HG03520 (cell line): ENCODE measurements around the gene ZNF562.
A peak's percentile ranks its signal among the peaks of the same experiment; 100 is the strongest.
"Not testable (repeated sequence)": the region's sequence is repeated elsewhere in the genome, so short reads cannot be mapped to it uniquely, and the experiment has no call there.

ENCODE experiments used
- ATAC-seq: cut with Tn5 transposase; IDR thresholded peaks from one replicate; pipeline ENCODE4 v1.9.1; 2021; ENCODE audit warnings: mild to moderate bottlenecking, moderate library complexity; ENCODE audit not compliant: unreplicated experiment

The ZNF562 gene

DNA sequence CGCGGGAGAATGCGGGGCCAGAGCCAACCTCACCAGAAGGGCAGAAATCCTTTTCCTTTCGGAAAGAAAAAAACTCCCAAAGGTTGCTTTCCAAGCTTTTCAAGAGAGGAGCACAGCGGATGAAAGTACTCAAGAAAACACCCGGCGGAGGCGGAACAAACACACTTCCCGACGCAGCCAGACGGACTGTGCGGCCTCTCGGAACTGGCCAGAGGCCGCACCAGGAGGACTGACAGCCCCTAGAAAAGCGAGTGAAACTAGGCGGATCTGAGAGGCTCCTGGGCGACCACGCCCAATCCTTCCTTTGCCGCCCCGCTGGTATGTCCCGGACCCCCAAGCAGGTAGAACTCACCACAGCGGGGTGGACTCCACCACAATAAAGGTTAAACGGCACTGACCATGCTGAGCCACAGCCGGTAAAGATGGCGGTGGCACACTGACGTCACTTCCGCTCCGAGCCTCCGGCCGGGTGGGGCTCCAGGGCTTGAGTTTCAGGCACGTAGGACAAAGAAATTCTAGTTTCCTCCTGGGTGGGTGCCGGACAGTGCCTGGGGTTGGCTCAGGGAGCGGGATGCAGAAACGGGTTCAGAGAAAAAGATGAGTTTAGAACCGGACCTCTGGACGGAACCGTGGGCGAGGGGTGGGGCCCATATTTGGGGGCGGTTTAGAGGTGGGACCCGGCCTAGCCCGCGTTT lies at the start of gene ZNF562:
TSS of gene ZNF562 (minus strand) at position 438 of the 695 bp plus-strand sequence. CDS start 14,356 bp downstream, outside the sequence.
- peak; percentile 71 for ATAC-seq

DNA sequence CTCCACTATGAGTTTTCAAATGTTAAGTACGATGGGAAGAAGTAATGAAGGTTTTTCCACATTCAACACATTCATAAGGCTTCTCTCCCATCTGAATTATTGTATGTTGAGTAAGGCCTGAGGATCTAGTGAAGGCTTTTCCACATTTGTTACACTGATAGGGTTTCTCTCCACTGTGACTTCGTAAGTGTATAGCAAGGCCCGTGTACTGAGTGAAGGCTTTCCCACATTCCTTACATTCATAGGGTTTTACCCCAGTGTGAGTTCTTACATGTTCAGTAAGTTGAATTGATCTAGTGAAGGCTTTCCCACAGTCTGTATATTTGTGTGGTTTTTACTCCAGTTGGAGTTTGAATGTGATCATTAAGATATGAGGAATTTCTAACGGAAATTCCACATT lies 49.3 kb upstream of the ZNF562 start:
- no peak for ATAC-seq

DNA sequence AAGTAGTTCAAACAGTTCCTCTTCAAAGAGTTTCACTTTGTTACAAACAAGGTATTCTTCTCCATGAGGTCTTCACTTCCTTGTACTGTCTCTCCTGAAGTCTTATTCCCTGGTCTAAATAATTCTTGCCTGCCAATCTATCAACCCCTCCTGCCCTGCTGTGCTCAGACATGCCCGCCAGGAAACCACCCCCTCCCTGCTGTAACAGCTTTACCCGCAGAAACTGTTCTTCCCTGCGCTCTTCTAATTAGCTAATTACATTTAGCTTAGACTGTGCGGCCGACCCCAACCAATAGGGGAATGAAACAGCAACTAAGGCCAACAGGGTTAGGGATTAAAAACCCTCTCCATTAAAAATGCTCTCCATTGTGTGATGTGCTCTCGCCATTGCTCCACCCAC lies 47.0 kb upstream of the ZNF562 start:
- ATAC-seq, result no peak

DNA sequence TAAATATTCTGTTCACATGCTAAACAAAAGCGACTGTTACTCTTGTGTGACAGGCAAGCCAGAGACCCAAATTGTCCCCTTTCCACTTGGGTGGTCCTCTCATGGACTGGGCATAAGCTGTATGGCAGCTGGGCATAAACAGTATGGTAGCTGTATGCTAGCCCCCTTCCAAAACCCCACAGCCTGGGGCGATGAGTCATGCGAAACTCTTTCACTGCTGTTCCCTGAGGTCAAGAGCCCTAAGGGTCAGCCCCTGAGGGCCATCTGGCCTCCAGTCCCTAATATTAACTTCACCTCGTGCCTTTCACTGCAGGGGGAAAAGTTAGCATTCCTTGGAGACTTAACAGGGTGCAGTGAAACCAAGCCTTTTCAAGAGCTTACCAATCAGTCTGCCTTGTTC lies 45.6 kb upstream of the ZNF562 start:
- no peak for ATAC-seq

DNA sequence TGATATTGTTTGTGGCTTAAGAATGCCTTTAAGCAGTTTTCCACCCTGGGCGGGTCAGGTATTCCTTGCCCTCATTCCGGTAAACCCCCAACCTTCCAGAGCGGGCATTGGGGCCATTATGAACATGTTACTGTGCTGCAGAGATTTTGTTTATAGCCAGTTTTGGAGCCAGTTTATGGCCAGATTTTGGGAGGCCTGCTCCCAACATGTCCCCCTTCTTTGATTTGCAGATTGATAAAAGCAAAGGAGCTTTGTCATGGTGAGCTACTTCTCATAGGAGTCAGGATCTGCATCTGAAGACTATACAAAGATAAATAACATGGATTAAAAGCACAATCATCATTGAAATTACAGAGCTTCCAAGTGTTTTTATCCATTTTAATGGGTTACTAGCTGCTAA lies 36.9 kb upstream of the ZNF562 start:
- no peak for ATAC-seq

DNA sequence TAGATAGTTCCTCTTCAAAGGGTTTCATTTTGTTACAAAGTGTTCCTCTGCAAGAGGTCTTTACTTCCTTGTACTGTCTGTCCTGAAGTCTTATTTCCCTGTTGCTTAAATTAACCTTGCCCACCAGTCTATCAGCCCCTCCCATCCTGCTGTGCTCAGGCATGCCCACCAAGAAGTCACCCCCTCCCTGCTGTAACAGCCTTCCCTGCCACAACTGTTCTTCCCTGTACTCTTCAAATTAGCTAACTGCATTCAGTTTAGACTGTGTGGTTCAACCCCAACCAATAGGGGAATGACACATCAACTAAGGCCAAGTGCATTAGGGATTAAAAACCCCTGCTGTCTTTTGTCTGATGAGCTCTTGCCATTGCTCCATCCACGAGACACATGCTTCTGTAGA lies 34.4 kb upstream of the ZNF562 start:
- no peak for ATAC-seq

DNA sequence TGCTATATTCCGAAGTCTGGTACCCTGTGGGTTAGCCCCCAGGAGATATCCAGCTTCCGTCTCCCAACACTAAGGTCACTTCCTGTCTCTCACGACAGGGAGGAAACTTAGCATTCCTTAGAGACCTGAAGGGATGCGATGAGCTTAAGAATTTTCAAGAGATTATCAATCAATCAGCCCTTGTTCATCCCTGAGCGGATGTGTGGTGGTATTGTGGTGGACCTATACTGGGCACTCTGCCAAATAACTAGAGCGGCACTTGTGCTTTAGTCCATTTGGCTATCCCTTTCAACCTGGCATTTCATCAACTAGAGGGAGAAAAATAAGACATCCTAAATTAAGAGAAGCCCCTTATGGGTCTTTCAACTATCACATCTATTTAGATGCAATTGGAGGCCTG lies 30.9 kb upstream of the ZNF562 start:
- ATAC-seq, result no peak

DNA sequence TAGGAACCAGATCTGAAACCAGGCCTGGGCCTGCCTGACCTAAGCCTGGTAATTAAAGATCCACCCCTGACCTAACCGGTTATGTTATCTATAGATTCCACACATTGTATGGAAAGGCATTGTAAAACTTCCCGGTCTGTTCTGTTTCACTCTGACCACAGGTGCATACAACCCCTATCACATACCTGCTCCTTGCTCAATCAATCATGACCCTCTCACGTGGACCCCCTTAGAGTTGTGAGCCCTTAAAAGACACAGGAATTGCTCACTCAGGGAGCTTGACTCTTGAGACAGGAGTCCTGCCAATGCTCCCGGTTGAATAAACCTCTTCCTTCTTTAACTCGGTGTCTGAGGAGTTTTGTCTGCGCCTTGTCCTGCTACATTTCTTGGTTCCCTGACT lies 27.3 kb upstream of the ZNF562 start:
- no peak for ATAC-seq

DNA sequence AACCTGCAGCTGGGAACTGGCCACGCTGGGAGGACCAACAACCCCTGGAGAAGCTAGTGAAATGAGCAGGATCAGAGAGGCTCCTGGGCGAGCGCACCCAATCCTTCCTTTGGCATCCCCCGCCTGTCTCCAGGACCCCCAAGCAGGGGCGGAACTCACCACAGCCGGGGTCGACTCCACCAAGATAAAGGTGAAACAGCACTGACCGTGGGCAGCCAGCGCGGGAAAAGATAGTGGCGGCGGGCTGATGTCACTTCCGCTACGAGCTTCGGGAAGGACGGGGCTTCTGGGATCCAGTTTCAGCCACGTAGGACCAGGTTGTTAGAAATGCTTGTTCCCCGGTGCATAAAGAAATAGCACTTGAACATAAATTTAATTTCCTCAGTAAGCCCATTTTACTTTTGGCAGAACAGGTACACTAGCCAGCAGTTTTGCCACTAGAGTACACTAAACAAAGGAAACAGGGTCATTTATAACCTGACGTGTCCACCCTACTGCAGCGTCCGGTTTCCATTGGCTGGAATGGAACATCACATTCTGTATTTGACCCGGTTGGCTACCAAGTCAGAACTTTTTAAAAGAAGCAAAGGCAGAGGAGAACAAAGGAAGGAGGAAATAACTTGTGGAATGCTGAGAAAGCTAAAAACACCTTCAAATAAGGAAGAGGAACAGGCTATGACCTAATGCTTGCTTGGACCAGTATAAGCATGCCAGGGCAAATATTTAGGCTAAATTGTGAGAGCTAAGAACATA lies 25.5 kb upstream of the ZNF562 start:
- no peak for ATAC-seq

DNA sequence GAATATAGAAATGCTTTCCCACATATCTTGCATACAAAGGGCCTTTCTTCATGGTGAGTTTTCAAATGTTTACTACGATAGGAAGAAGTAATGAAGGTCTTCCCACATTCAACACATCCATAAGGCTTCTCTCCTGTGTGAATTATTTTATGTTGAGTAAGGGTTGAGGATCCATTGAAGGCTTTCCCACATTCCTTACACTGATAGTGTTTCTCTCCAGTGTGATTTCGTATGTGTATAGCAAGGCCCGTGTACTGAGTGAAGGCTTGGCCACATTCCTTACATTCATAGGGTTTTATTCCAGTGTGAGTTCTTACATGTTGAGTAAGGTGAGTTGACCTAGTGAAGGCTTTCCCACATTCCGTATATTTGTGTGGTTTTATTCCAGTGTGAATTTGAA lies 15.4 kb upstream of the ZNF562 start:
- not testable (repeated sequence) for ATAC-seq

DNA sequence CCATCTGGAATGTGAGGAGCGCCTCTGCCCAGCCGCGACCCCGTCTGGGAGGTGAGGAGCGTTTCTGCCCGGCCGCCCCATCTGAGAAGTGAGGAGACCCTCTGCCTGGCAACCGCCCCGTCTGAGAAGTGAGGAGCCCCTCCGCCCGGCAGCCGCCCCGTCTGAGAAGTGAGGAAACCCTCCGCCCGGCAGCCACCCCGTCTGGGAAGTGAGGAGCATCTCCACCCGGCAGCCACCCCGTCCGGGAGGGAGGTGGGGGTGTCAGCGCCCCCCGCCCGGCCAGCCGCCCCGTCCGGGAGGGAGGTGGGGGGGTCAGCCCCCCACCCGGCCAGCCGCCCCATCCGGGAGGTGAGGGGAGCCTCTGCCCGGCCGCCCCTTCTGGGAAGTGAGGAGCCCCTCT lies 5.1 kb upstream of the ZNF562 start:
- not testable (repeated sequence) for ATAC-seq

DNA sequence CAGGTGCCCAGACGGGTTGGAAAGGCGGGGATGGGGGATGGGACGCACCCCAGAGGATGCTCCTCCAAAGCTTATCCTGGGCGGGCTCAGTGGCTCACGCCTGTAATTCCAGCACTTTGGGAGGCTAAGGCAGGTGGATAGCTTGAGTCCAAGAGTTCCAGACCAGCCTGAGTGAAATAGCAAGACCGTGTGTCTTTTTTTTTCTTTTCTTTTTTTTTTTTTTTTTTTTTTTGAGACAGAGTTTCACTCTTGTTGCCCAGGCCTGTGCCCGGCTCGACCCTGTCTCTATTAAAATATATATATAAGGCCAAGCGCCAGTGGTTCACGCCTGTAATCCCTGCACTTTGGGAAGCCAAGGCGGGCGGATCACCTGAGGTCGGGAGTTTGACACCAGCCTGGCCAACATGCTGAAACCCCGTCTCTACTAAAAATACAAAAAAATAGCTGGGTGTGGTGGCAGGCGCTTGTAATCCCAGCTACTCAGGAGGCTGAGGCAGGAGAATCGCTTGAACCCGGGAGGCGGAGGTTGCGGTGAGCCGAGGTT lies 530 bp upstream of the ZNF562 start:
- ATAC-seq, result not testable (repeated sequence)

DNA sequence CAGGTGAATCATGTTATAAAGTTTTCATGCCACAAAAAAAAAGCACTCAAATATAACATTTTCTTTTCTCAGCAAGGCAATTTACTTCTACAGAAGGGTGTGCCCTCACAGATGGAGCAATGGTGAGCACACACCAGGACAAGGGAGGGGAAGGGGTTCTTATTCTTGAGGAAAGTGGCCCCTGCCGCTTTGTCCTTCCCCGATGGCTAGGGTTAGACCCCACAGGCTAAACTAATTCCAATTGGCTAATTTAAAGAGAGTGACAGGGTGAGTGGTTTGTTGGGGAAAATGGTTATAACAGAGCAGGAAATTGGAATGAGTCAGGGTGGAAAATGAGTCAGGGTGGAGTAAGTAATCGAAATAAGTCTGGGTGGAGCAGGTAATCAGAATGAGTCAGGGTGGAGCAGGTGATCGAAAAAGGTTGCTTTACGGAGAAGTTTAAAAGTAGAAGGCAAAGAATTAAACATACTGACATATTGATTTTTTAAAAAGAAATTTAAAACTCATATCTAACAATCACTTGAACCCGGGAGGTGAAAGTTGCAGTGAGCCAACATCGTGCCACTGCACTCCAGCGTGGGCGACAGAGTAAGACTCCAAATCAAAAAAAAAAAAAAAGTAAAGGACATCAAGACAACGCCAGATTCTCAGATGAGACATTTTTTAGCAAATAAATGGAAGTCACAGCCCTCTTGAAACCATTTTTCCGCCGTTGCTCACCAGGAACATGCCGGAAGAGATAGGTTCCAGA lies 813 bp downstream of the ZNF562 start:
- ATAC-seq, result no peak

DNA sequence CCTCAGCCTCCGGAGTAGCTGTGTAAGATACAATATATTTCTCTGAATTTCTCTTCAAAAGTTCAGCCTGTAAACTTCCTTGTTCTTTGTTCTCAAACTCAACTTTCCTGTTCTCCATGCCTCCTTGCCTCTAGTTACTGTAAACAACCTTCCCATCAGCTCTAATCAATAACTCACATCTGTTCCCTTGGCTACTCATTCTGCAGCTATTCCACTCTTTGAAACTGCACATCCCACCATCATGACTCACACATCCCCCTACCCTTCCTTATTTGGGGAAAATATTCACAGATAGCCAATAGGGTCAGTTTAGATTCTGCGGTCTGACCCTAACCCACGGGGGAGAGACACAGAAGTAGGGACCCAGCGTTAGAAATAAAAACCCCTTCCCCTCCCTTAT lies 2.0 kb downstream of the ZNF562 start:
- ATAC-seq, result no peak

DNA sequence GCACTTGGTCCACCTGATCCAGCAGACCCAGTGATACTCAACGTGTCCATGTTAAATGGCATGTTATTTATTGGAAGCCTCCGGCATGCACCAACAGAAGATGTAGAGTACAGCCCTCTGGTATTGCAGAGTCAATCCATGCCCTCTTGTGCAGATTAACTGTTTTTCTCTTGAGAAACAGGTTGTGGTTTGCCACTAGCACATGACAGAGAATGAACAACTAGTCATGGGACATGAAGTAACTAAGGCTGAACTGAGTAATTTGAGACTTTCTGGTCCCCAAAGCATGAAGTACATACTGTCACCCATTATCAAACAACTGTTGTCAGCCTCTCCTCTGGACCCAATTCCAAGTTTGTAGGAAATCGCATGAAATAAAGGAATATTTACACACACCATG lies 3.2 kb downstream of the ZNF562 start:
- ATAC-seq, result no peak

DNA sequence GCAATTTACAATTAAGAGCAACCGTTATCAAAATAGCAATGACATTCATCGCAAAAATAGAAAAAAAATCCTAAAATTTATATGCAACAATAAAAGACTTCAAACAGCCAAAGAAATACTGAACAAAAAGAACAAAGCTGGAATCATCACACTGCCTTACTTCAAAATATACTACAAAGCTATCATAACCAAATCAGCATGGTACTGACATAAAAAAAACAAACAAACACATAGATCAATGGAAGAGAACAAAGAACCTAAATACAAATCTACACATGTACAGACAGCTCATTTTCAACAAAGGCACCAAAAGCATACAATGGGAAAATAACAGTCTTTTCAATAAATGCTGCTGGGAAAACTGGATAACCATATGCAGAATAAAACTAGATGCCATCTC lies 6.4 kb downstream of the ZNF562 start:
- no peak for ATAC-seq

DNA sequence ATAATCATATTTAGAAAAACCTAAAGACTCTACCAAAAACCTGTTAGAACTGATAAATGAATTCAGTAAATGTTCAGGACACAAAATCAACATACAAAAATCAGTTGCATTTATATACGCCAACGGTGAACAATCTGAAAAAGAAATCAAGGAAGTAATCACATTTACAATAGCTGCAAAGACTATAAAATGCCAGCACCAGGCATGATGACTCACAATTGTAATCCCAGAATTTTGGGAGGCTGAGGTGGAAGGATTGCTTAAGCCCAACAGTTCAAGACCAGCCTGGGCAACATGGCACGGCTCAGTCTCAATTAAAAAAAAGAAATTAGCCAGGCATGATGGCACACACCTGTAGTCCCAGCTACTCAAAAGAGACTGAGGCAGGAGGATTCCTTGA lies 7.0 kb downstream of the ZNF562 start:
- no peak for ATAC-seq

DNA sequence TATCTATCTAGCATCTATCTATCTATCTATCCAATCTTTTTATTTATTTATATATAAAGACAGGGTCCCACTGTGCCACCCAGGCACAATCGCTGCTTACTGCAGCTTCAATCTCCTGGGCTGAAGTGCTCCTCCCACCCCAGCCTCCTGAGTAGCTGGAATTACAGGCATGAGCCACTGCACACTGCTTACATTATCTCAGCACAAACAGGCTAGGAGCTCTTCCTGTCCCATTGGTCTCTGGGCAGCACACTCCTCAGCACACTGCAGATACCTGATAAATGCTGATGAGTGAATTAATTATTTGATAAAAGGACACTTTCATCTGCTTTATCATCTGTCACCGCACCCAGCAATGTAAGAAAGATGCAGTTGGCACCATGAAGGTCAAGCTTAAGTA lies 16.1 kb downstream of the ZNF562 start:
- no peak for ATAC-seq

DNA sequence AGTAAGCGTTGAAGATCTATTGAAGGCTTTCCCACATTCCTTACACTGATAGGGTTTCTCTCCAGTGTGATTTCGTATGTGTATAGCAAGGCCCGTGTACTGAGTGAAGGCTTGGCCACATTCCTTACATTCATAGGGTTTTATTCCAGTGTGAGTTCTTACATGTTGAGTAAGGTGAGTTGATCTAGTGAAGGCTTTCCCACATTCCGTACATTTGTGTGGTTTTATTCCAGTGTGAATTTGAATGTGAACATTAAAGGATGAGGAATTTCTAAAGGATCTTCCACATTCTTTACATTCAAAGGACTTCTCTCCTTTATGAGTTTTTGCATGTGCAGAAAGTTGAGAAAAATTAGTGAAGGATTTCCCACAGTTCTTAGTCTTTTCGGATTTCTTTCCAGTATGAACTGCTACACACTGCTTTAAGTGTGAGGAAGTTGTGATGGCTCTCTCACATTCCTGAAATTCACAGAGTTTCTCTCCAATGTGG lies 21.8 kb downstream of the ZNF562 start:
- ATAC-seq, result not testable (repeated sequence)

DNA sequence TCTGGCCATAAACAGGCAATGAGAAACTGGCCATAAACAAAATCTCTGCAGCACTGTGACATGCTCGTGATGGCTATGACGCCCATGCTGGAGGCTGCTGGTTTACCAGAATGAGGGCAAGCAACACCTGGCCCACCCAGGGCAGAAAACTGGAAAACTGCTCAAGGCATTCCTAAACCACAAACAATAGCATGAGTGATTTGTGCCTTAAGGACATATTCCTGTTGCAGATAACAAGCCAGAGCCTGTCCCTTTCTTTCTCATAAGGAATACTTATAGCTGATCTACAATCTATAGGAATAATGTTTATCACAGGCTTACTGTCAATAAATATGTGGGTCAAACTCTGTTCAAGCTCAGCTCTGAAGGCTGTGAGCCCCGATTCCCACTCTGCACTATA lies 23.4 kb downstream of the ZNF562 start:
- ATAC-seq, result not testable (repeated sequence)

DNA sequence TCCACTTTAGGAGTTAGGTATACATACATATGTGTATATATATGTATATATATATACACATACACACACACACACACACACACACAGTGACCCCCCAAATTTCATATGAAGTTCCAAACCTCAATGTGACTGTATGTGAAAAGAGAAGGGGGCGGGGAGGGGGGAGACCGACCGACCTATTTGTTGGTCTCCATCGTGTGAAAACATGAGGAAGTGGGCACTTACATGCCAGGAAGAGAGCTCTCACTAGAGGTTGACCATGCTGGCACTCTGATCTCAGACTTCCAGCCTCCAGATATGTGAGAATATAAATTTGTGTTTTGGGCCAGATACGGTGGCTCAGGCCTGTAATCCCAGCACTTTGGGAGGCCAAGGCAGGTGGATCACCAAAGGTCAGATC lies 24.6 kb downstream of the ZNF562 start:
- no peak for ATAC-seq
